ENCODE results near the gene CINP. TPM values are rescaled to one million over a fixed set of nuclear protein-coding genes. Genes with fewer than 3 reads are reported as not detected.
"Not testable (repeated sequence)": the region's sequence is repeated elsewhere in the genome, so short reads cannot be mapped to it uniquely, and the experiment has no call there.

The CINP gene
- total RNA-seq, 1 donor from 2014 or later: 35.5 TPM

GRCh38 chr14:102316338-102316742, 46.4 kb downstream of the CINP start:
- H3K36me3 Mint-ChIP-seq (ENCODE audit: low read depth): no peaks in the 10 kb centered on the region
- DNase-seq (ENCODE audit: low read depth, low spot score): peak; percentile 47

DNA sequence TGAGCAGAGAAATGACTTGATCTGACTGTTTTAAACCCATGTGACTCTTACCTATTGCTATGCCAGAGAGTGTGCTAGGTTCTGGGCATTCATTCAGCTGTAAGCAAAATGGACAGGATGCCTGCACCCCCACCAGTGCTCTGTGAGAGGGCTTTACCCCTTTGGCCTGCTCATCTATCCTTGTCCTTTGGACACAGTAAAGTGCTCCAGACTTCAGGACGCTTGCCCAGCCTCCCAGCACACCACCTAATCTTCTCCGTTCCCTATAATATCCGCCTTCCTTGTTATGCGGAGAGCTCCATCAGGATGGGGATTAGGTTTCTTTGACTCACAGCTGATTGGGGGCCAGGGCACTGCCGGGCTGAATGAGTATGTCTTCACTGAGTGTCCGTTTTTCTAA, 47.6 kb downstream of the CINP start:
- H3K4me1 Mint-ChIP-seq: peaks cover 58% of the 10 kb centered on the region
- no peak for DNase-seq (ENCODE audit: low read depth, low spot score)
- H3K4me3 Mint-ChIP-seq: peak overlapping the region; percentile 87
- peaks cover 18% of the 10 kb centered on the region for H3K27me3 Mint-ChIP-seq (ENCODE audit: low read depth)
- no peak overlapping the region for H3K27ac Mint-ChIP-seq (ENCODE audit: unreplicated experiment)
- no peaks in the 10 kb centered on the region for H3K9me3 Mint-ChIP-seq
- H3K36me3 Mint-ChIP-seq (ENCODE audit: low read depth): no peaks in the 10 kb centered on the region
- TF ChIP-seq, protein P1, sequence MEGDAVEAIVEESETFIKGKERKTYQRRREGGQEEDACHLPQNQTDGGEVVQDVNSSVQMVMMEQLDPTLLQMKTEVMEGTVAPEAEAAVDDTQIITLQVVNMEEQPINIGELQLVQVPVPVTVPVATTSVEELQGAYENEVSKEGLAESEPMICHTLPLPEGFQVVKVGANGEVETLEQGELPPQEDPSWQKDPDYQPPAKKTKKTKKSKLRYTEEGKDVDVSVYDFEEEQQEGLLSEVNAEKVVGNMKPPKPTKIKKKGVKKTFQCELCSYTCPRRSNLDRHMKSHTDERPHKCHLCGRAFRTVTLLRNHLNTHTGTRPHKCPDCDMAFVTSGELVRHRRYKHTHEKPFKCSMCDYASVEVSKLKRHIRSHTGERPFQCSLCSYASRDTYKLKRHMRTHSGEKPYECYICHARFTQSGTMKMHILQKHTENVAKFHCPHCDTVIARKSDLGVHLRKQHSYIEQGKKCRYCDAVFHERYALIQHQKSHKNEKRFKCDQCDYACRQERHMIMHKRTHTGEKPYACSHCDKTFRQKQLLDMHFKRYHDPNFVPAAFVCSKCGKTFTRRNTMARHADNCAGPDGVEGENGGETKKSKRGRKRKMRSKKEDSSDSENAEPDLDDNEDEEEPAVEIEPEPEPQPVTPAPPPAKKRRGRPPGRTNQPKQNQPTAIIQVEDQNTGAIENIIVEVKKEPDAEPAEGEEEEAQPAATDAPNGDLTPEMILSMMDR (conservative IDR thresholded peaks at IDR 0.05): no peak

More at GRCh38 chr14:102316338-102316742, 46.4 kb downstream of the CINP start:
- H3K4me1 Mint-ChIP-seq: peaks cover 63% of the 10 kb centered on the region
- peak overlapping the region; percentile 96 for H3K4me3 Mint-ChIP-seq
- peak overlapping the region; percentile 97 for H3K27ac Mint-ChIP-seq (ENCODE audit: unreplicated experiment)
- H3K9me3 Mint-ChIP-seq: no peaks in the 10 kb centered on the region
- peaks cover 18% of the 10 kb centered on the region for H3K27me3 Mint-ChIP-seq (ENCODE audit: low read depth)
- TF ChIP-seq, protein P1 (conservative IDR thresholded peaks at IDR 0.05): no peak

DNA sequence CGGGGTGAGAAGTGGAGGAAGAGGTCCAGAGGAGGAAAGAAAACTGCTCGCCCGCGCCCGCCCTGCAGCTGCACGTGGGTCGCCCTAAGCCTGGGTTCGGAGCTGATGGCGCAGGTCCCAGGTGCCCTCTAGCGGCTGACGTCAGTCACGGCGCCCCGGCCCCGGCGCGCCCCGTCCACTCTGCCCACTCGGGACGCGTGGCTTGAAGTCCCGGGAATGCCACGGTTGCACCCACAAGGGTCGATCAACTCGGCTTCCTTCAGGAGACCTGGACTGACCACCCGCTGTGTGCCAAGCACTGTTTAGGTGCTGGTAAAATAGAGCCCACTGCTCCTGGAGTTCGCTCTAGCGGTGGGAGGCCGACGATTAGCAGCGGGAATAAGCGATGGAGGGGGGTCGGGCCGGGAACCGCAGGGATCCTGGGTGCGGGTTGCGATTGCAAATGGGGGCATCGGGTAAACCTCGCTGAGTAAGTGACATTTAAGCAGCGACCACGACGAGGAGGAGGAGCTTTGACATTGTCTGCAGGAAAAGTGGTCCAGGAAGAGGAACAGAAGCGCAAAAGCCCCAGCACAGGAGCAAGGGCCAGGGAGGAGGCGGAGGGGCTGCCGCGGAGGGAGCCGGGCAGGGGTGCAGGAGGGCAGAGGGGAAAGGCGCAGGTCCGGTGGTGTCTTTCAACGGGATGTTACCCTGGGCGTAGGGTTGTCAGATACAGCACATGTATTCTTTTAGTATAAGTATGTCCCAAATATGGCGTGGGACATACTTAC, 48.3 kb downstream of the CINP start:
- Mint-ChIP-seq H3K27ac (ENCODE audit: unreplicated experiment) (no peak overlapping the region), H3K4me1 (peaks cover 55% of the 10 kb centered on the region), H3K4me3 (peak overlapping the region; percentile 87), H3K9me3 (no peaks in the 10 kb centered on the region), H3K27me3 (ENCODE audit: low read depth) (peaks cover 17% of the 10 kb centered on the region), H3K36me3 (ENCODE audit: low read depth) (no peaks in the 10 kb centered on the region)
- peak; percentile 77 for DNase-seq (ENCODE audit: low read depth, low spot score)
- TF ChIP-seq, protein P1 (conservative IDR thresholded peaks at IDR 0.05): peak; percentile 100

GRCh38 chr14:102304611-102305506, 57.8 kb downstream of the CINP start, which contains the start of gene MOK:
Gene MOK (minus strand): TSS chr14:102305164. CDS start chr14:102304968, 196 bp downstream.
- Mint-ChIP-seq H3K27ac (ENCODE audit: unreplicated experiment) (peak within 1 kb of the TSS; percentile 97), H3K4me1 (peaks cover 20% of the 10 kb centered on the region)
- peak; percentile 99 for DNase-seq (ENCODE audit: low read depth, low spot score)

GRCh38 chr14:102303664-102304063, 59.0 kb downstream of the CINP start:
- TF ChIP-seq, protein P1 (conservative IDR thresholded peaks at IDR 0.05): no peak
- Mint-ChIP-seq H3K4me3 (peak overlapping the region; percentile 97), H3K27ac (ENCODE audit: unreplicated experiment) (no peak overlapping the region), H3K36me3 (ENCODE audit: low read depth) (peaks cover 2% of the 10 kb centered on the region), H3K4me1 (peaks cover 20% of the 10 kb centered on the region), H3K27me3 (ENCODE audit: low read depth) (peaks cover 2% of the 10 kb centered on the region), H3K9me3 (no peaks in the 10 kb centered on the region)
- DNase-seq (ENCODE audit: low read depth, low spot score): no peak

More at GRCh38 chr14:102304611-102305506, 57.8 kb downstream of the CINP start, which contains the start of gene MOK:
- Mint-ChIP-seq H3K9me3 (no peaks in the 10 kb centered on the region), H3K36me3 (ENCODE audit: low read depth) (no peaks in the 10 kb centered on the region), H3K27me3 (ENCODE audit: low read depth) (peaks cover 2% of the 10 kb centered on the region), H3K4me3 (peak within 1 kb of the TSS; percentile 97)
- TF ChIP-seq, protein P1 (conservative IDR thresholded peaks at IDR 0.05): no peak

GRCh38 chr14:102298303-102299070, 64.2 kb downstream of the CINP start:
- H3K27me3 Mint-ChIP-seq (ENCODE audit: low read depth); H3K4me3 Mint-ChIP-seq; H3K27ac Mint-ChIP-seq (ENCODE audit: unreplicated experiment); H3K9me3 Mint-ChIP-seq; H3K36me3 Mint-ChIP-seq (ENCODE audit: low read depth); DNase-seq (ENCODE audit: low read depth, low spot score): not testable (repeated sequence)
- H3K4me1 Mint-ChIP-seq: peaks cover 15% of the 10 kb centered on the region

Measured in neural crest cell (in vitro differentiated cells).